Lung (tissue), 12 donors: ENCODE results near the gene C22orf23. TPM values are rescaled to one million over a fixed set of nuclear protein-coding genes. Genes with fewer than 3 reads are reported as not detected.
"Not testable (repeated sequence)": the region's sequence is repeated elsewhere in the genome, so short reads cannot be mapped to it uniquely, and the experiment has no call there.

Experiments used
- ATAC-seq: fragments of 200-7000 bp; cut with Tn5 transposase; one replicate; pipeline ENCODE4 v1.9.1; 2020; ENCODE audit warnings: moderate number of reproducible peaks; ENCODE audit not compliant: insufficient read depth, low FRiP score
- DNase-seq, 3 donors: peaks; one replicate each; pipeline ENCODE4 v3.0.0-alpha.2; 2013 to 2017
- H3K27ac ChIP-seq, 2 donors: one replicate each; pipeline ENCODE4 v1.5.1; 2013; ENCODE audit warnings: mild to moderate bottlenecking in 2 of 2, moderate library complexity in 2 of 2, control low read depth in 1 of 2, inconsistent platforms in 1 of 2, low read depth in 1 of 2, low read length in 1 of 2
- H3K27me3 ChIP-seq, 3 donors: one replicate each; pipeline ENCODE4 v1.5.1; 2013; ENCODE audit warnings: low read length in 2 of 3; ENCODE audit not compliant: control insufficient read depth in 3 of 3, insufficient read depth in 3 of 3
- H3K36me3 ChIP-seq, 4 donors: one replicate each; pipeline ENCODE4 v1.5.1; 2013; ENCODE audit warnings: low read length in 4 of 4, mild to moderate bottlenecking in 1 of 4, moderate library complexity in 1 of 4; ENCODE audit not compliant: control insufficient read depth in 4 of 4, insufficient read depth in 4 of 4
- H3K4me1 ChIP-seq, 5 donors: one replicate each; pipeline ENCODE4 v1.5.1; 2013; ENCODE audit warnings: low read length in 5 of 5, mild to moderate bottlenecking in 2 of 5, moderate library complexity in 1 of 5; ENCODE audit not compliant: control insufficient read depth in 5 of 5, insufficient read depth in 5 of 5
- H3K4me3 ChIP-seq: one replicate; pipeline ENCODE4 v1.5.1; 2013; ENCODE audit warnings: mild to moderate bottlenecking, control low read depth, moderate library complexity
- H3K9ac ChIP-seq, 2 donors: one replicate each; pipeline ENCODE4 v1.5.1; 2013; ENCODE audit warnings: low read length in 2 of 2, control low read depth in 1 of 2; ENCODE audit not compliant: insufficient read depth in 1 of 2
- H3K9me3 ChIP-seq, 4 donors: one replicate each; pipeline ENCODE4 v1.5.1; 2013; ENCODE audit warnings: low read length in 3 of 4, mild to moderate bottlenecking in 1 of 4, moderate library complexity in 1 of 4; ENCODE audit not compliant: control insufficient read depth in 4 of 4, insufficient read depth in 3 of 4
- WGBS, 2 donors: extraction: QIAGEN DNeasy Blood & Tissue Kit; methylation state at CpG; one replicate each; pipeline ENCODE4 v1.1.7; 2013; 5-methylcytosine and 5-hydroxymethylcytosine counted together
- polyA plus RNA-seq, 2 donors: library from polyadenylated mRNA; stranded (reverse); fragments of 200-250 nt; gene quantifications; one replicate each; pipeline ENCODE4 v1.2.1, GENCODE V29; 2013
- total RNA-seq, 2 donors: library from RNA; depleted of rRNA in 1 of 2; stranded (reverse); fragments of >200 nt in 1 of 2; gene quantifications; one replicate each; pipeline ENCODE4 v1.2.1, GENCODE V29; 2014 to 2021
- TF ChIP-seq, protein P1 (sequence below): IDR thresholded peaks from 2 replicates; pipeline ENCODE4 v1.5.1; 2012; ENCODE audit warnings: mild to moderate bottlenecking; ENCODE audit errors: control extremely low read depth, extremely low read depth
- donor health status: control.
- donor health status: control.
- donor health status: Bipolar disorder and iron deficiency.
- donor health status: healthy.
- donor health status: DM: yes; HTN: yes; CAD: no.

The C22orf23 gene
- total and polyA plus RNA-seq, 4 donors, result 1.1 to 4.2 (median 1.5) TPM

- H3K9ac ChIP-seq, result no peak overlapping the region
- 98 to 100% methylated on average over 4 of the region's 4 CpGs for WGBS, 2 donors
- TF ChIP-seq, protein P1, sequence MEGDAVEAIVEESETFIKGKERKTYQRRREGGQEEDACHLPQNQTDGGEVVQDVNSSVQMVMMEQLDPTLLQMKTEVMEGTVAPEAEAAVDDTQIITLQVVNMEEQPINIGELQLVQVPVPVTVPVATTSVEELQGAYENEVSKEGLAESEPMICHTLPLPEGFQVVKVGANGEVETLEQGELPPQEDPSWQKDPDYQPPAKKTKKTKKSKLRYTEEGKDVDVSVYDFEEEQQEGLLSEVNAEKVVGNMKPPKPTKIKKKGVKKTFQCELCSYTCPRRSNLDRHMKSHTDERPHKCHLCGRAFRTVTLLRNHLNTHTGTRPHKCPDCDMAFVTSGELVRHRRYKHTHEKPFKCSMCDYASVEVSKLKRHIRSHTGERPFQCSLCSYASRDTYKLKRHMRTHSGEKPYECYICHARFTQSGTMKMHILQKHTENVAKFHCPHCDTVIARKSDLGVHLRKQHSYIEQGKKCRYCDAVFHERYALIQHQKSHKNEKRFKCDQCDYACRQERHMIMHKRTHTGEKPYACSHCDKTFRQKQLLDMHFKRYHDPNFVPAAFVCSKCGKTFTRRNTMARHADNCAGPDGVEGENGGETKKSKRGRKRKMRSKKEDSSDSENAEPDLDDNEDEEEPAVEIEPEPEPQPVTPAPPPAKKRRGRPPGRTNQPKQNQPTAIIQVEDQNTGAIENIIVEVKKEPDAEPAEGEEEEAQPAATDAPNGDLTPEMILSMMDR, result no peak
- H3K27ac ChIP-seq, result no peak overlapping the region
- DNase-seq, result no peak
- H3K27me3 ChIP-seq, result no peaks in the 10 kb centered on the region
- ATAC-seq, result no peak
- peaks cover 10 to 52% (median 40%) of the 10 kb centered on the region in 4 donors for H3K36me3 ChIP-seq
- H3K4me1 ChIP-seq, result no peaks in the 10 kb centered on the region
- H3K4me3 ChIP-seq, result no peak overlapping the region
- H3K9me3 ChIP-seq, result no peaks in the 10 kb centered on the region
Measured at GRCh38 chr22:37961062-37961461, 7.7 kb upstream of the C22orf23 start.

DNA sequence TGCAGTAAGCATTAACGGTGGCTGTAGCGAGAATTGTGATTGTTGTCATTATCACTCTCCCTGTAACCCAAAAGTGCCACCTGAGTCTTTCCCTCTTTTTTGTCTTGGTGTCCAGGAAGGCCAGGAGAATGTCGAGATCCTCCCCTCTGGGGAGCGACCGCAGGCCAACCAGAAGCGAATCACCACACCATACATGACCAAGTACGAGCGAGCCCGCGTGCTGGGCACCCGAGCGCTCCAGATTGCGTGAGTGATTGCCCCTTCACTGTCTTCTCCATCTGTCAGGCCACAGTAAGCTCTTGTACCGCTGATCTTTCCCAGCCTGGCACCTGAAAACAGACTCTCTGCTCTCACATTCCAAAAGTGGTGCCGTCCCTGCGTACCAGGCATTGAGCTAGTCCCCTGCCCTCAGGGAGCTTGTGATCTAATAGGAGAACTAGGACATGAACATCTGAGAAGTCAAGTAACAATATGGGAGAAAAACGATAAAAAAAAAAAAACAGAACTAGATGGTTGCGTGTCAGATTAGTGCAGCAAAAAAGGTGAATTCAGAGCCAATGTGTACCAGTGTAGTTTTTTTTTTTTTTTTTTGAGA is 5.9 kb upstream of the C22orf23 start:
- TF ChIP-seq, protein P1, result no peak
- Histone ChIP-seq H3K9ac (no peak overlapping the region), H3K27me3 (no peaks in the 10 kb centered on the region), H3K36me3 (peaks cover 10 to 47% (median 36%) of the 10 kb centered on the region in 4 donors), H3K9me3 (no peaks in the 10 kb centered on the region), H3K27ac (no peak overlapping the region), H3K4me3 (no peak overlapping the region), H3K4me1 (peaks cover 0 to 7% (median 0%) of the 10 kb centered on the region in 5 donors)
- DNase-seq (no peak), ATAC-seq (no peak)
- WGBS, 2 donors, result 94 to 97% methylated on average over 18 of the region's 18 CpGs

DNA sequence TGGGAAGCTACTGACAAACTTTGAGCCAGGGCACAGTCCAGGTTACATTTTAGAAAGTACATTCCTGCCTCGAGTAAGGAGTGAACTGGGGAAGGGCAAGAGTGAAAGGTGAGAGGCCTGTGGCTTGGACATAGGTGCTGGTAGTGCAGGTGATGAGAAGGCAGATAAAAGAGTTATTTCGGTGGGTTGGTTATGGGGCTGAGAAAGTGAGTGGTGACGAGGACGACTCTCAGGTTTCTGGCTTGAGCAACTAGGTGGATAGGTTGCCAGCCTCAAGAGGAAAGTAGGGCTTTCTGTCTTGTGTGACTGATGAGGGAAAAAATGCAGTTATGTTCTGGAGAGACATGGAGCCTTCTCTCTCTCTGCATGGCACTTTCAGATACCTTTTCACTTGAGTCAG is 3.8 kb upstream of the C22orf23 start:
- WGBS, 2 donors, result 83 to 92% methylated on average over 4 of the region's 4 CpGs
- H3K36me3 ChIP-seq, result peaks cover 10 to 45% (median 35%) of the 10 kb centered on the region in 4 donors

DNA sequence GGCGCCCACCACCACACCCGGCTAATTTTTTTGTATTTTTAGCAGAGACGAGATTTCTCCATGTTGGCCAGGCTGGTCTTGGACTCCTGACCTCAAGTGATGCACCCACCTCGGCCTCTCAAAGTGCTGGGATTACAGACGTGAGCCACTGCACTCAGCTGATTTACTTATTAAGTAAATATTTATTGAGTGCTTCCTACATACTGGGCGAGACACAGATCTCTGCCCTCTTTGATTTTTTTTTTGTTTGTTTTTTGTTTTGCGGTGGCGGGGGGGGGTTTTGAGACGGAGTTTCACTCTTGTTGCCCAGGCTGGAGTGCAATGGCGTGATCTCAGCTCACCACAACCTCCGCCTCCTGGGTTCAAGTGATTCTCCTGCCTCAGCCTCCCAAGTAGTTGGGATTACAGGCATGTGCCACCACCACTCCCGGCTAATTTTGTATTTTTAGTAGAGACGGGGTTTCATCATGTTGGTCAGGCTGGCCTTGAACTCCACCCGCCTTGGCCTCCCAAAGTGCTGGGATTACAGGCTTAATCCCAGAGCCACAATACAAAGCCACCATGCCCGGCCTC is 2.5 kb upstream of the C22orf23 start:
- 67 to 83% methylated on average over 15 of the region's 15 CpGs for WGBS, 2 donors
- H3K36me3 ChIP-seq, result peaks cover 8 to 32% (median 26%) of the 10 kb centered on the region in 4 donors
- H3K9me3 ChIP-seq, DNase-seq, H3K9ac ChIP-seq, H3K27me3 ChIP-seq, H3K27ac ChIP-seq, ATAC-seq, H3K4me3 ChIP-seq: not testable (repeated sequence)
- peaks cover 0 to 19% (median 4%) of the 10 kb centered on the region in 5 donors for H3K4me1 ChIP-seq

More for the DNA sequence above, 3.8 kb upstream of the C22orf23 start:
- Histone ChIP-seq H3K27me3 (peaks cover 0 to 2% (median 0%) of the 10 kb centered on the region in 3 donors), H3K4me3 (no peak overlapping the region), H3K27ac (no peak overlapping the region), H3K9me3 (no peaks in the 10 kb centered on the region), H3K4me1 (peaks cover 0 to 19% (median 4%) of the 10 kb centered on the region in 5 donors), H3K9ac (no peak overlapping the region)
- TF ChIP-seq, protein P1, result no peak
- ATAC-seq (no peak), DNase-seq (no peak)
